Kasumi-1 (cell line): ENCODE results near the gene JADE3.

ENCODE experiments used
- DNase-seq, 2 experiments: peaks; one replicate each; lab custom pipeline; 2025; lab: John Stamatoyannopoulos, UW

The JADE3 gene

DNA sequence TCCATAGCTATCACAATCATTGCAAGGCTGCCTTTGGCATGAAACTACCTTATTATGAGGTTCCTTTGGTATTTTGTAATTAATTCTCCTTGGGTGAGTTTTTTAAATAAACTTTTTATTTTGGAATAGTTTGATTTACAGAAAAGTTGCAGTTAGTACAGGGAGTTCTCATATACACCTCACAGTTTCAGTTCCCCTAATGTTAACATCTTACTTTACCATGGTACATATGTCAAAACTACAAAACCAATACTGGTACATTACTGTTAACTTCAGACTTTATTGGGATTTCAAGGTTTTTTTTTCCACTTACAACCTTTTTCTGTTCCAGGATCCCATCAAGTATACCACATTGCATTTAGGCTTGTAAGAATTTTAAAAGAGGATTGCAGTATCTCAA is 114.0 kb downstream of the JADE3 start:
- DNase-seq = no peak

DNA sequence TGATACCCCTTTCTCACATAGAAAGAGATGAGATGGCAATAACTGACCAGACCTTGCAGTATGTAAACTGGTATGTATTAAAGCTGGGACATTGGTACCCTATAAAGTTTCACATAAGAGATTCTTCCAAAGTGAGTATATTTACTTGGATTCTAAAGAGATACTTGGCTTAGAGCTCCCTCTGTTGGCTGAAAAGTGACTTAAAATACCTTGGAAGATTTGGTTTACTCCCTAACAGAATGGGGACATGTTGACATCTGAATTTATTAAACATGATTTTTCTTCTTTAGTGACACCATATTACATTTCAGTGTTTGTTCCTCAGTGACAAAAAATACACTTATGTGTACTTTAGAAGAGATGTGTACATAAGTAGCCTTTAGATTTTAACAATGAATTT is 118.1 kb downstream of the JADE3 start:
- peak; percentile 32 to 49 for DNase-seq

GRCh38 chrX:47047989-47048388 is 135.8 kb downstream of the JADE3 start:
- no peak for DNase-seq

DNA sequence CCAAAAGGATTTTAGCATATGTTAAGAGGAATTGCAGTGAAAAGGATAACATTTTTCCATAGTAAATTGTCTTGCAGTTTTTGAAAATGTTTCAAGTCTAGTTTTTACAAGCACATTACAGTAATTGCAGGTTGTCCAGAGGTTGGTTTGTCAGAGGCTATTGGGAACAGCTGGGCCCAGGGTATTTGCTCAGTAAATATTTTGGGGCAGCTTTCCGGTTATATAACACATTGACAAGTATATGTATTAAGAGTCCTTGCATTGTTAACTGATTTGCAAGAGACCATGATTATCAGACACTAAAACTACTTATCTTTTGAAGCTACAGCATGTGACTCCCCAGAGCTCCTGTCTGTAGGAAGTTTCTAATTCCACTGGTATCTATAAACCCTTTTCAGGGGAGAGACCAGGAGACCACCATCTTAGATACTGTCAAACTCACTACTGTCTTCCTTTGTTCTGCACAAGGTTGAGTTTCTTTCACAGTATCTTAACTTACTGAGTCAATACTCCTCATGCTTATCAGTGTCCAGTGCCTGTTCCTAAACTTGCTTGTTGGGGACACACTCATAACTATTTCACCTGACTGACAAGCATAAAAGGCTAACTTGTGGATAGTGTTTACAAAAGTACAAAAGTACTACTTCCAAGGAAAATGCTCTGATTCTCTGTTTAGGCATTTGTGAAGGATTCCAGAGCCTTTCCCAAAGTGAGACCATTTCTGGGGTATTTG is 147.1 kb downstream of the JADE3 start:
- no peak for DNase-seq

GRCh38 chrX:47060708-47061107 is 148.5 kb downstream of the JADE3 start:
- DNase-seq = no peak

- no peak for DNase-seq
These were observed 149.2 kb downstream of the JADE3 start for GRCh38 chrX:47061238-47061919.

DNA sequence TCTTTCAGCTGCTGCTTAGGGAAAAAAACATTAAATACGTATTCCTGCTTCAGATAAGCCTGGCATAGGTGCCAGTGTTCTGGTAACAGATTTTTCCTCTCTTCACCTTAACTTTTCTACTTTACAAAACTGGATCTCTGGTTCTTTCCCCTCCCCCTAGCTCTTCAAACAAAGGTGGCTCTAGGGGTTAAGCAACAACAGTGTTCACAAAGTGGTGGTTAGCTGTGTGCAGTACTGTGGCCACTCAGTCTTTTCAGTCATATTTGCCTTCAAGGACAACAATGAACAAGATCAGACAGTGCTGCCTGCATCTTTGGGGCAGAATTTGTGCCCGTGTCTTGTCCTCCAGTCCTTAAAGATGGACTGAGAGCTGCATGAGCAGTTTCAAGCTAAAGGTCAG is 151.0 kb downstream of the JADE3 start:
- DNase-seq = no peak

DNA sequence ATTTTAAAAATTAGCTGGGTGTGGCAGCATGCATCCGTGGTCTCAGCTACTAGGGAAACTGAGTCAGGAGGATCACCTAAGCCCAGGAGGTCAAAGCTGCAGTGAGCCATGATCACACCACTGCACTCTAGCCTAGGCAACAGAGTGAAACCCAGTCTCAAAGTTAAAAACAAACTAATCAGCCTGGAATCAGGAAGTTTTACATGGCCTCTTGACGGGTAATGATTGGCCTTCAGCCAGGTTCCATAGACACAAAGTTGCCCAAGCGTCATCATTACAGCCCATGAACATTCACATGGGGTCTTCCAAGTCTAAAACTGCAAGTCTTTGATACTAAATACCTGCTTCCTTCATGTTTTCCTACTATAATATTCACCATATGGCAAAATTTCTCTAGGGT is 156.0 kb downstream of the JADE3 start:
- no peak for DNase-seq

GRCh38 chrX:47068720-47069119 is 156.5 kb downstream of the JADE3 start:
- DNase-seq = no peak

DNA sequence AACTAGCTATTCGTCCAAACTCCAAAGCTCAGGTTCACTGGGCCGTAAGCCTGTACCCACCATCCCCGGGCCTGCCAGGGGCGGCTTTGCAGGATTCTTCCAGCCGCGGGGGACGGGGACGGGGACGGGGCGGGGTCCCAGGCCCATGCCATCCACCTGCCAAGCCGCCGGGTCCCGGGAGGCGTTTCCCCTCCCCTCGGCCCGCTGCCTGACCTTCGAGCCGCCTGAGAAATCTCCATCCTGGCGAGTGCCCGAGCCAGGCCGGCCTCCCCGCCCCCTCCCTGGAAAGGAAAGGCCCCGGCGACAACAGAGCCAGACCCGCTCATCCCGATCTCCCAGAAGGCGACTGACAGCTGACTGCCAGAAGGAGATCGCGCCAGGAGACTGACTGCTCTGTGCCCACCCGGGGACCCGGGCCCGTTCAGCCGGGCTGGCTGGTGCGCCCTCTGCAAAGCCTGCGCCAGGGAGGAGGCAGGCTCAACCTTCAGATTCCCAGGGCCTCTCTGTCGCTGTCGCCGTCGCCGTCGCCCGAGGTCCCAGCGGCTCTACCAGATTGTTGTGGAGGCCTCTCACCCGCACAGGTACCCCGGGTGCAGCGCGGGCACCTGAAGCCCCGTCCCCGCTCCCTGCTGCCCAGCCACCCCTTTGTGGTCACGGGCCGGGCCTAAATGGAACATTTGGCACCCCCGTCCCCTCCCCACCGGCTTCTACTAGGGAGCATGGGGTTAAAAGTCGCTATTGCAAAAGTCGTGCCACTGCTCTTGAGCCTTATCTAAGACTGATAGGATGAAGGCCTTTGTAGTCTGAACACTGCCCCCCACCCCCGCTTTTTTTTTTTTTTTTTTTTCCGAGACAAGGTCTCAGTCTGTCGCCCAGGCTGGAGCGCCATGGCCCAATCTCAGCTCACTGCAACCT is 166.2 kb downstream of the JADE3 start, which contains the start of gene RGN:
Gene RGN, plus strand, starts transcription at position 315 of the 915 bp plus-strand sequence. CDS start 2,702 bp downstream, outside the sequence.
- DNase-seq = no peak

GRCh38 chrX:47080215-47080914 is 168.1 kb downstream of the JADE3 start:
- no peak for DNase-seq

GRCh38 chrX:47080915-47081236 is 168.7 kb downstream of the JADE3 start:
- DNase-seq = no peak

DNA sequence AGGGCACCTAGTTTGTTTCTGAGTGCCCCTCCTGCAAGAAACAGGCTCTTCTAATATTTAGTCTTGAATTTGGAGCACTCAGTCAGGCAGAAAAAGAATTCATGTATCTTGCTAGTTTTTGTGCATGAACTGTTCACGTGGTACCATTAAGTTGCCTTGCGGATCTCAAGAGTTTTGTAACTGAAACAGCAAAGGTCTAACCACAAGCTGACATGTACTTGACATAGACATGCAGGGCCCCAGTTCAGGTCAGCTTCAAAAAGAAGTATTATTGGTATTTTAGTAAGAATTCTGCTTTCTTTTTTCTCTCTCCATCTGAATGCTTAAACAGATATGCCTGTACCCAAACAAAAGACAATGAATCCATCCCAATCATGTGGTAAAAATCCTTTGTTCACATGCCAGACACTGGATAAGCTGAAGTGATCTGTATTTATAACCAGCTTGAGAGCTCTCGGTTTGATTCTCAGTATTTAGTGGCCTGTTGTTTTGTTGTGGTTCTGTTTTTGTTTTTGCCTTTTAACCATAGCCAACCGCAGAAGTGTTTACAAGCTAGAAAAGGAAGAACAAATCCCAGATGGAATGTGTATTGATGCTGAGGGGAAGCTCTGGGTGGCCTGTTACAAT is 179.0 kb downstream of the JADE3 start:
- peak in 1 of 2 experiments; percentile 5 for DNase-seq

GRCh38 chrX:47093248-47093647 is 181.0 kb downstream of the JADE3 start:
- DNase-seq = peak; percentile 26 to 52

DNA sequence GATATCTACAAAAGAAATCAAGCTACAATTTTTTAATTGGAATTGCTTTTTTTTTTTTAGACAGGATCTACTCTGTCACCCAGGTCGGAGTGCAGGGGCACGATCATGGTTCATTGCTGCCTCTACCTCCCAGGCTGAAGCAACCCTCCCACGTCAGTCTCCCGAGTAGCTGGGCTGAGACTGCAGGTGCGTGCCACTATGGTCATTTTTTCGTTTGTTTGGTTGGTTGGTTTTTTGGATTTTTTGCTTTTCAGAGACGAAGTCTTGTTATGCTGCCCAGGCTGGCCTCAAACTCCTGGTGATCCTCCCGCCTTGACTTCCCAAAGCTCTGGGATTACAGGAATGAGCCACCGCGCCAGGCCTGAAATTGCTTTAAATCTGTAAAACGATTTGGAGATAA is 181.6 kb downstream of the JADE3 start:
- DNase-seq = no peak

GRCh38 chrX:47097018-47097417 is 184.8 kb downstream of the JADE3 start:
- DNase-seq = no peak

DNA sequence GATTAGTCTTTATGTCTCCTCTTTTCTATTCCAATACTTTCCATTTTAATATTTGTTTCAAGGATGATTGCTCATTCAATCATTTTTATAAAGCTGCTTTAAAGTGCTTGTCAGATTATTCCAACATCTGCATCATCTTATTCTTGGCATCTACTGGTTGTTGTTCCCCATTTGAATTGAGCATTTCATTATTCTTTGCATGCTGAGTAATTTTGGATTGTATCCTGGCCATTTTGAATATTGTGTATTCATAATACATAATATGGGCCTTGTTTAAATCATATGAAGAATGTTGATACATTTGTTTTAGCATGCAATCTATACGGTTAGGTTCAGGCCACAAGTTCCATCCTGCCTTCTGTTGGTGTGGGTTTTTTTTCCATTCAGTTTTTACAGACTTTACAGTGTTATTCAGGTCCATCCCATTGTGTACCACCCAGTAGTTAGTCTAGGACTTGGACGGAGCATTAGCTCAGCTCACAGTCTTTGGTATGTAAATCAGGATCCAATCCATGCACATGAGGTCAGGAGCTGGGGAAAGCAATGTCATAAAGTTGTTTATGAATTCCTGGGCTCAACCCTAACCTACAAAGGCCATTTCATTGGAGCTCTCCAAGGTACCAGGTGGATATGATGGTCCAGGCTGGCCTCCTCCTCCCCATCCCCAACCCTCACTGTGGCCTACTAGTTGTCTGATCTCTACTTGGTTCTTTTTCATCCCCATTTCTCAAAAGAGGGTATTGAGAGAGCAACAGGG is 186.3 kb downstream of the JADE3 start:
- DNase-seq = no peak

DNA sequence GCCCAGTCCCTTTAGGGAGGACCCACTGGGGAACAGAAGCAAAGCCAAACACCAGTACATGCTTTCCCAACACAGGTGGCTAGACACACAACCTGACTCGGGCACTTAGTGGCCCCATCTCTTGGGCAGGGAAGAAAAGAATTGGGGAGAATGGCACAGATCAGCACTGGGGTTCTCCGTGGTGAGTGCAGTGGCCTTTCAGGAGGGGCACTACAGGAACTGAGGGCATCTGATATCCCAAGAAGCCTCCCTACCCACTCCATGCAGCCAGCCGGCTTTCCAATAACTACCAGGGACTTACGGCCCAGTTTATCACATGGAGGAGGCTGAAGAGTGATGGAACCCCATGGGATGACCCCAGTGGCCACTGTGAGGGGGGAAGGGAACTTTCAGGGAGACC is 189.0 kb downstream of the JADE3 start:
- DNase-seq = no peak
